GM21786 (cell line): Measurements from ENCODE around the gene GGT5.
"Not testable (repeated sequence)": the region's sequence is repeated elsewhere in the genome, so short reads cannot be mapped to it uniquely, and the experiment has no call there.

Experiments used
- ATAC-seq: cut with Tn5 transposase; IDR thresholded peaks from one replicate; pipeline ENCODE4 v1.9.1; 2021; ENCODE audit not compliant: unreplicated experiment

GGT5 gene

GRCh38 chr22:24207264-24208011 lies 37.4 kb downstream of the GGT5 start:
- no peak for ATAC-seq

GRCh38 chr22:24206460-24207263 lies 38.2 kb downstream of the GGT5 start:
- not testable (repeated sequence) for ATAC-seq

DNA sequence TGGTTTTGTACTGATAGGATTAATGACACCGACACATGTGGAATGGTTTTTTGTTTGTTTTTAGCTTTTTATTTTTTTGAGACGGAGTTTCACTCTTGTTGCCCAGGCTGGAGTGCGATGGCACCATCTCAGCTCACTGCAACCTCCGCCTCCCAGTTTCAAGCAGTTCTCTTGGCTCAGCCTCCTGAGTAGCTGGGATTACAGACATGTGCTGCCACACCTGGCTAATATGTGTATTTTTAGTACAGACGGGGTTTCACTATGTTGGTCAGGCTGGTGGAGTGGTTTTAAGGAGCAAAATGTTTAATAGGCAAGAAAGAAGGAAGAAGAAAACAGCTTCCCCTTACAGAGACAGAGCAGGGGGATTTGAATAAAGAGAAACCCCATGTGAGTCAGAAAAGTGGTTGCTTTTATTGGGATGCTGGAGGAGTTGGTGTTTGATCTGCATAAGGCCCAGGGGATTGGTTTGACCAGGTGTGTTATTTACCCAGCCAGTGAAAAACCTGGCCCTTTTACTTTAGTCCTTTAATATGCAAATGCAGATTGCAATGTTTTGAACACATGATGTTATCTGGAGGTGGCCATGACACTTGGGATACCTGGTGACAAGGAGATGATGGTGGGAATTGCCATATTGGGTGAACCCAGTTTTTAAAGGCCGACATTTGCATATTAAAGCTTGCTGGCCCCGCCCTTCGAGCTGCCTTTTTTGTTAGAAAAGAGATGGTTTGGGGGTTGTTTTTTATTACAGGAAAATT lies 39.3 kb downstream of the GGT5 start:
- ATAC-seq = no peak

- ATAC-seq = not testable (repeated sequence)
Measured at GRCh38 chr22:24203856-24204255, 41.0 kb downstream of the GGT5 start.

DNA sequence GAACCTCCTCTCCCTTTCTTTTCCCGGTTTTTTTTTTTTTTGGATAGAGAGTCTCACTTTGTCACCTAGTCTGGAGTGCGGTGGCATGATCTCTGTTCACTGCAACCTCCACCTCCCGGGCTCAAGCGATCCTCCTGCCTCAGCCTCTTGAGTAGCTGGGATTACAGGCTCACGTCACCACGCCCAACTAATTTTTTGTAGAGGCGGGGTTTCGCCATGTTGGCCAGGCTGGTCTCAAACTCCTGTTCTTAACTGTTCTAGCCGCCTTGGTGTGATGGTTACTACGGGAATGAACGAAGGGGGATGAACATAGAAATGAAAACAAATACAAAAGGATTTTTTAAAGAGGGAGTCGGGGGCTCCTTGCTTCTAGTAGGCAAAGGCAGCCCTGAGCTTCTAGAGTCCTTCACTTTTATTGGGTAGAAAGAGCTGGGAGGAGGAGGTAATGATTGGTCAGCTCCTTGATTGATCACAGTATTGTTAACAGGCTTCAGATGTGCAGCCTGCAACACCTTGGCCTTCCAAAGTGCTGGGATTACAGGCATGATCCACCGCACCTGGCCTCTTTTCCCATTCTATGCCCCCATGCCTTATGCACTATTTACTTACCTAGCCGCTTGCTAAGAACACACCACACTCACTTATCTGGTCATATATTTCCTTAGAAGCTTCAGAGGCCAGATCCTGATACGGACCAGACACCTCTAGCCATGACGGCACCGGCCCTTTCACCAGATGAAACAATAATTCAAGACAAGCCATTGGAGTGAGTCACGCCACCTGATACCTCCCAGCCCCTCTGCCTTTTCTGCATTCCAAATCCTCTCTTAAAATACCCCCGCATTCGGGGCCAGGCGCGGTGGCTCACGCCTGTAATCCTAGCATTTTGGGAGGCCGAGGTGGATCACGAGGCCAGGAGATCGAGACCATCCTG lies 42.9 kb downstream of the GGT5 start:
- ATAC-seq = no peak

DNA sequence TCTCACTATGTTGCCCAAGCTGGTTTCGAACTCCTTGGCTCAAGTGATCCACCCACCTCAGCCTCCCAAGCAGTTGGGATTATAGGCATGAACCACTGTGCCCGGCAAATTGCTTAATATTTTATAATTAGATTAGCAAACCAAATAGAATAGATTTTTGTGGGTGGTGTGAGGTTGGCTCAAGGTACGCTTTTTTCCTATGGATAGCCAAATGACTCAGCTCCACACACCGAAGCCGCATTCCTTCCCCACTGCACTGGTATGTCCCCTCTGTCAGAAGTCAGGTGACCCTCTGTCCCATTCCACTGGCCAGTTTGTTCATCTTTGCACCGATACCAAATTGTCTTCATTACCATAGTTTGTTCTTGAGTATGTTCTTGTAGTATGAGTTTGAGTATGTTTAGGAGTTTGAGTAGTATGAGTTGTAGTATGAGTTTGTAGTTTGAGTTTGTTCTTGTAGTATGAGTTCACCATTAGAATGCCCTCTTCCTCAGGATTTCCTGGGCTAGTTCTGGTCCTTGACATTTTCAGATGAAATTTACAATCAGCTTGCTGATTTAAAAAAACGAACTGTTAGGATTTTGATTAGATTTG lies 44.2 kb downstream of the GGT5 start:
- no peak for ATAC-seq

GRCh38 chr22:24198682-24199052 lies 46.2 kb downstream of the GGT5 start:
- ATAC-seq = no peak

DNA sequence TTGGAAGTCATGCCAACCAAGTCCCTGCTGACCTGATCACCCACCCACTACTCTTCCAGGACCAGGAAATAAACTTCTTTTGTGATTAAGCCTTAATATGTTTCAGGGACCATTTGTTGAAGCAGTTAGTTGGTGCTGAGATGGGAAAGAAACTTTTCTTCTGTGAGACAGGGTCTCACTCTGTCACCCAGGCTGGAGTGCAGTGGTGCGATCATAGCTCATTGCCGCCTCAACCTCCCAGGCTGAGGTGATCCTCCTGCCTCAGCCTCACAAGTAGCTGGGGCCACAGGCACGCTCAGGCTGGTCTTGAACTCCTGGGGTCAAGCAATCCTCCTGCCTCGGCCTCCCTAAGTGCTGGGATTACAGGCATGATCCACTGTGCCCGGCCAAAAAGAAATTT lies 53.0 kb downstream of the GGT5 start:
- no peak for ATAC-seq

- ATAC-seq = no peak
Measured at GRCh38 chr22:24191381-24191841, 53.5 kb downstream of the GGT5 start.

- no peak for ATAC-seq
Measured at GRCh38 chr22:24190596-24191208, 54.2 kb downstream of the GGT5 start.

DNA sequence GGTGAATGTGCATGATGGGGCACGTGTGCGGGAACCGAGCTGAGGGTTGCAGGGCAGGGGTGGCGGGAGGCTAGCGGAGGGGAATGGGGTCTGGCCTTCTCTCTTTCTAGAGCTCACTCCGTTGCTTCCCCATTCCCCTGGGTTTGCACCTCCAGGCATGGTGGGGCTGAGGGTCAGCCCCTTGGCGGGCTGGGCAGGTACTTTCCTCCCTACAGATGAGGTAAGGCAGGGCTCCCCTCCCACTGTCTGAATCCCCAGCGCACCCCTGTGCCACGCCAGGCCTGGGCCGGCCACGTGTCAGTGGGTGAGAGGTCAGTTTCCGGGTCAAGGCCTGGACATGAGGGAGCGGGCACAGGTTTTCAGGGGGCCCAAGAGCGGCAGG lies 54.7 kb downstream of the GGT5 start:
- ATAC-seq = no peak

GRCh38 chr22:24189249-24190158 lies 55.4 kb downstream of the GGT5 start:
- no peak for ATAC-seq

DNA sequence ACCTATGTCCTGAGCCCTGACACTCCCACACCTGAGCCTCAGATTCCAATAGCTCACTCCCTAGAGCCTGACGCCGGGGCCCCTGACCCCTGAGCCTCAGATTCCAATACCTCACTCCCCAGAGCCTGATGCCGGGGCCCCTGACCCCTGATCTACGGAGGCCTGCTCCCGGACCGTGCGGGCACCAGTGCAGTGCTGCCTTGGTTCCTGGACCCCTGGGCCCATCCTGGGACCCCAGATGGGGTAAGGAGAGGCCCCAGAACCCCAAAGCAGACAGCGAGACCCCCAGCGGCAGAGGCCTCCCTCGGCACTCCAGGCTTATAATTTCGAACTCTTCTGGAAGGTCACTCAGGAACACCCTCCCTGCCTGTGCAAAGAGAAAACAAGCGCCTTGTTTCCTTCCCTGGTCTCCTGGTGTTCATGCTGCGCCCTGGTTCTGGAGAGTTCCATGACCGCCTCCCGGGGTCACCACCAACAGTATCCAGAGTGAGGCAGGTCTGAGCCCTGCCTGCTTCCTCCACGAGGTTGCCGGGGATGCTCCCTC lies 56.1 kb downstream of the GGT5 start:
- ATAC-seq = no peak

DNA sequence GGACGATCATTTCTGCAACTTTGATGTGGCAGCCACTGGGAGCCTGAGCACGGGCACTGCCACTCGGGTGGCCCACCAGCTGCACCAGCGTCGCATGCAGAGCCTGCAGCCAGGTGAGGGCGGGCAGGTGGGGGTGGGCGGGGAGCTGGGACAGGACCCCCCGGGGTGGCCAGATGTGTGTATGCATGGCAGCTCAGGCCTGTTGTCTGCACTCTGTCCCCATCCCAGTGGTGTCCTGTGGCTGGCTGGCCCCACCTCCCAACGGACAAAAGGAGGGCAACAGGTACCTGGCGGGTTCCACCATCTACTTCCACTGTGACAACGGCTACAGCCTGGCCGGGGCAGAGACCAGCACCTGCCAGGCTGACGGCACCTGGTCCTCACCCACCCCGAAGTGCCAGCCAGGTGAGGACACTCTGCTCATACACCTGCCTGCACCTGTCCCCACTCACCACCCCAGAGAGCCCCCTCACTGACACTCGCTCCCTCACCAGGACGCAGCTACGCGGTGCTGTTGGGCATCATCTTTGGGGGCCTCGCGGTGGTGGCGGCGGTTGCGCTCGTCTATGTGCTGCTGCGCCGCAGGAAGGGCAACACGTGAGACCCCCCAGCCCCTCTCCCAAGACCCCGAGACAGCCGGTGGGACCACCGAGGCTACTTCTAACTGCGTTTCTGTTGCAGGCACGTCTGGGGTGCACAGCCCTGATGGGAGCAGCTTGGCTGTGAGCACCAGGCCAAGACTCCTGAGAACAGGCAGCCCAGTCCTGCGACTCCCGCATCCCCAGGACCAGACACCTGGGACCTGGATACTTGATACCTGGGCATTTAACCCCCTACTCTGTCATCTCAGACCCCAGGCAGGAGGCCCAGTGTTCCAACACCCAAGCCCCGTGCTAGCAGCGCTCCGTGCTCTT lies 56.9 kb downstream of the GGT5 start:
- no peak for ATAC-seq

- ATAC-seq = no peak
Measured at GRCh38 chr22:24186892-24187670, 57.8 kb downstream of the GGT5 start.

DNA sequence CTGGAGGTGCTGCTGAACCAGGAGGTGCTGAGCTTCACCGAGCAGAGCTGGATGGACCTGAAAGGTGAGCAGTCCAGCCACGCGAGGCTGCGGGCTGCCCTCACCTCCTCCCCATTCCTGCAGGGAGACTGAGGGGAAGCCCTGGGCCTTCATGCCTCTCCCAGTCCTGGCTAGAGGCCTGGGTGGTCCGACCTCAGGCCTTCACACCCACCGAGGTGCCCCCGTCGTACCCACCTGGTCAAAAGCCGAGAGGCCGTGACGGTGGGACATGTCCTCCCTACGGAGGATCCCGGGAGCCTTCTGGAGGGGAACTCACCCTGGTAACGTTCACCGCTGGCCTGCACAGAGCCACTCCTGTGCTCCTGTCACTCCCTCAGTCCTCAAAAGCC lies 58.5 kb downstream of the GGT5 start:
- ATAC-seq = no peak
